GM19193 (cell line): ENCODE data around the gene CDC16.

Experiments used
- POLR2A ChIP-seq: IDR thresholded peaks from 4 replicates; pipeline ENCODE4 v1.6.1; 2011; ENCODE audit not compliant: insufficient read depth, insufficient read length; ENCODE audit errors: extremely low read depth

CDC16 gene

DNA sequence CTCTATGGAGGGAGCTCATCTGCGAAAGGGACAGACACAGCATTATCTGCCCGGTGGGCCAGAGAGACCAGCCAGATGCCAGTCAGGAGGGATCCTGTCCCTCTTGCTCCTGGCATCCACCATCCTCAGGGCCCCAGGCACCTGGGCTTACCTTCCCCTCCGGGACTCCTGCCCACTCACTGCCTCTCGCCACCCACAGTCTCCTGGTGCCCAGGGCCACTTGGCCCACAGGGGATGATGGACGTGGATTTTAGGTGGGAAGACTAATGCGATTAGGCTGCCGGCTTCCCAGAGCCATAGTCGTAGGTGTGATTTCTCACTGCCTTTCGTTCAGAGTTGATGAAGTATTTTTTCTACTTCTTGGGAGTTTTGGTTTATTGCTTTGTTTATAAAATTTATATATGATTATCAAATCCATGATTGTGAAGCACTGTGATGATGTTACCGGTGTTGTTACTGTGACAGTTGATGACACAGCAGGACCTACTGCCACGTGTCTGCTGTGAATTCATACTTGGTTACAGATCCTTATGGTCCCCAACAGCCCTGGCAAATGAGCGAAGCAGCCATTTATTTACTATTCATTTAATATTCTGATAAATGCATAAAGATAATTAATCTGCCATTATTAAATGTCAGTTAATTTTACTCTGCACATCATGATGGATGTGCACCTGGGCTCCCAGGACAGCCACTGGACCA, 65.1 kb downstream of the CDC16 start:
- TF ChIP-seq POLR2A: no peak

GRCh38 chr13:114303700-114304327, 69.1 kb downstream of the CDC16 start:
- no peak for TF ChIP-seq POLR2A

DNA sequence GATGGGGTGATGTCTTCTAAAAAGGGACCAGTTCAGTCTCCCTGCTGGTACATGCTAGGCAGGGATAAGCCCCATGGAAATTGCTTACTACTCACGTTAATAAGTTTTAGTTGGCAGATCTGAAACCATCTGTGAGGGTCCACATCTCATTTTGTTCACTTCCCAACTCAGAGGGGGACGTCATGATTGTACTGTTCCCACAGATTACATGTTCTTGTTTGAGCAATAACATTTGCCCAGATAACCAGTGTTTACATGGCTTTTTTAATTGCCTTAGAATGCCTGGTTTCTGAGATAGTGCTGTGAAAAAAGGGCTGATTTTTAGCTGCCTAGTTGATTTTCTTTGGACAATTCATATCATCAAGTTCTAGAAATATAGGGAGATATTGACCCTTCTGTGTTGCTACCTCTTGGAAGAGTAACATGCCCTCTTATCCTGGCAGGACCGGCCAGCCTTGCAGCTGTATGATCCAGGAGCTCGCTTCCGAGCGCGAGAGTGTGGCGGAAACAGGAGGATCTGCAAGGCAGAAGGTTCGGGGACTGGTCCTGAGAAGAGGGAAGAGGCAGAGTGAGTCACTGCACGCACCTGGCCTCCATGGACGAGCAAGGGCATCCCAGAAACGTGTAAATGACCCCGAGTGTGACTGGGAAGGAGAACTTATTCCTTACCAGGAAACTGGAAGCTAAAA, 69.8 kb downstream of the CDC16 start:
- no peak for TF ChIP-seq POLR2A

GRCh38 chr13:114309086-114309485, 74.4 kb downstream of the CDC16 start:
- no peak for TF ChIP-seq POLR2A

DNA sequence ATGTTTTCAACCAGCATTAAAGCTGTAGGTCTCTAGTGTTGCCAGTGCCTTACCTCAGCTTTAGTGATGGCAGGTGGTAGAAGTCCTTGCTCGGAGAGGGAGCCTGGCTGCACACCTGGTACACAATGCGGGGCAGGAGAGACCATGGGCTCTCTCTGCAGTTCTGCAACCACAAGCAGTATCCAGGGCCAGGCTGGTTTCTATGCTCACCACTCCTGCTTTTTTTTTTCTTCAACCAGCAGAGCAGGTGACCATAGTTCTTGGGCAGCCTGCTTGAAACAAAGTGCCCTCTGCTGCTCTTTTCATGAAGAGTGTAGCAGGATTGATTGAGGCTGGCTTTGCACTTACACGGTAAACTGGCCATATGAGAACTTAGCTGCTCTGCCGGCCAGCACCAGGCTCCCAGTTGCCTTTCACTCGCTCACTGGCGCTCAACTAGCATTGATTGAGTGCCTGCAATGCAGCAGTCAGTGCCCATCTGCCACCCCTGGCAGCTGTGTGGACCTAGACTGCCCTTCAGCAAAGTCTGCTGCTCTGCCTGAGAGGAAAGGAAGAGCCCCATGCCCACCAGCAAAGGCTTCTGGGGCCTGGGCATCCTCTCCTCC, 75.2 kb downstream of the CDC16 start:
- no peak for TF ChIP-seq POLR2A

DNA sequence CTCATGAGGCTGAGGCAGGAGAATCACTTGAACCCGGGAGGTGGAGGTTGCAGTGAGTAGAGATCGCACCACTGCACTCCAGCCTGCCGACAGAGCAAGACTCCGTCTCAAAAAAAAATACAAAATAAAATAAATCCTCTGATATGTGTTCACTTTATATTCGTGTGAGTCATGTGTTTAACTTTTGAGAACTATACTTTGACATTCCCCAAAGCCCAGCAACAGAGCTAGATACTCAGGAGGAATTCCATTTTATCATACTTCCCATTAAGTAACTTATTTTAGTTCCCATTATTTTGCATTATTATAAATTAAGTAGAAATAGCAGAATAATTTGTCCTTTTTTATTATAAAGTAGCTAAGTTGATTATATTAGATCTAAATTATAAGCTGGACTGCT, 76.3 kb downstream of the CDC16 start:
- no peak for TF ChIP-seq POLR2A

DNA sequence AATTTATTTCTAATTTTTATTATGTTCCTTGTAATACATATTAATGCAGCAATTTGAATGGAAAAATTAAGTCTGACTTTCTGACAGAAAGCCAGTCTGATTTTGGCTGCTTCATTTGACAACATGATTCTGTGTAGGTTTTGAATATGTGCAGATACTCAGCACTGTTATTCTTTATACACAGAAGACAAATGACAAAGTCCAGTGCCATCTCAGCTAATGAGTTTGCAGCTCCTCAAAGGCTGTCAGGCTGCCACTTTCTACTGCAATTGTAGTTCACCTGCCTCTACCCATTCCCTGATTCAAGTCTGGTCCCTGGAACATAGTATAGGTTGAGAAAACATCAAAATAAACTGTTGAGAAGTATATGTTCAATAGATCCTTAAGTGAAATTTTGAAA, 76.7 kb downstream of the CDC16 start:
- TF ChIP-seq POLR2A: no peak

DNA sequence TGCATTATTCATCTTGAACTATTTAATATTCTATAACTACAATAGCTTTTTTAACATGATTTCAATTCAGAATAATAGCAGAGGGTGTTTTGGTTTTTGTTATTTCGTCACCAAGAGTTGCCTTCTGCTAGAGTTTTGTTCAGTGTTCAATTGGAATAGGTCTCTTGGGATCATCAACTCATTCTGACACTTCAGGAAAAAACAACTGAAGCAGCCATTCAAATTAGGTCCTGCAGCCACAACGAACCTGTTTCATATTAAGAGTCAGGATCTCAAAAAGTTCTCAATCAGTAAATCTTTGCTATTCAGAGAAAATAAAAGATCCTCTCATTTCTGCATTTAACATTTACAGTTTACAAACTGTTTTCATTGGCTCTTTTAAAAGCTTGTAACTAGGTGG, 77.2 kb downstream of the CDC16 start:
- TF ChIP-seq POLR2A: no peak

- TF ChIP-seq POLR2A: peak; percentile 29
These were observed 78.6 kb downstream of the CDC16 start for GRCh38 chr13:114313061-114313860.

- TF ChIP-seq POLR2A: peak; percentile 97
These were observed 79.6 kb downstream of the CDC16 start, which contains the start of gene CHAMP1 for GRCh38 chr13:114314074-114314912. TSS of gene CHAMP1 (plus strand) at chr13:114314503. CDS start at chr13:114323843, 9,340 bp downstream.

DNA sequence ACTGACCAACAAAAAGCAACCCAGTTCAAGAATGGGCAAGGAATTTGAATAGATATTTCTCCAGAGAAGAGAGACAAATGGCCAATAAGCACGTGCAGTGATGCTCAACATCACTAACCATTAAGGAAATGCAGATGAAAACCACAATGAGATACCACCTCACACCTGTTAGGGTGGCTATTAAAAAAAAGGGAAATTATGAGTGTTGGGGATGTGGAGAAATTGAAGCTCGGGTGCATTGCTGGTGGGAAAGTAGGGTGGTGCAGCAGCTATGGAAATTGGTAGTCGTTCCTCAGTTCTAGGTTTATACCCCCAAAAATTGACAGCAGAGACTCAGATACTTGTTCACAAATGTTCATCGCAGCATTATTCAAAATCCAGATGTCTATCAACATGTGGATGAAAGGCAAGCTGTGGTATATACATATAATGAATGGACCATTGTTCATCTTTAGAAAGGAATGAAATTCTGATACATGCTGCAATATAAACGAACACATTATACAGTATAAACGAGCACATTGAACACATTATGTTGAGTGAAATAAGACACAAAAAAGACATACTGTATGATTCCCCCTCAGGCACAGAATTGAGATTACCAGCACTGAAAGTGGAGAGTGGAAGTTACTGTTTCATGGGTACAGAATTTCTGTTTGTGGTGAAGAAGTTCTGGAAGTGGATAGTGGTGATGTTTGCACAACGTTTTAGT, 80.5 kb downstream of the CDC16 start:
- TF ChIP-seq POLR2A: no peak

DNA sequence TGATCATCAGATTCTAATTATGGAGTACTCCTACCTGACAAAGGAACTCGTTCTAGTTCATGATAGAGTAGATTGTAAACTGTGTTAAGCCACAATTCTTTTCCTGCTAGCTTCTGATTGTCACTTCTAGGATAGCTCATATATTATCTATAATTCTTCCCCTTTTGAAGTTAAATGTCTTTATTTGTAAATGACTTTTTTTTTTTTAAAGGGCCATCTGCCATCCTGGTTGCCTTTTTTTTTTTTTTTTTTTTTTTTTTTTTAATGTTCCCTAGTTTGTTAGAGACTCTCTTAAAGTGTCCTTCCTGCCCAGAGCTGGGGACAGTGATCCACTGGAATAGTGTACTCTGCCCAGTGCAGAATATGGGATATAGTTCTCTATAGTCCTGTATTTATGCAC, 83.9 kb downstream of the CDC16 start:
- TF ChIP-seq POLR2A: no peak

GRCh38 chr13:114319441-114319913, 84.8 kb downstream of the CDC16 start:
- TF ChIP-seq POLR2A: no peak
